Gastrocnemius medialis (tissue), 4 donors: ENCODE results near the gene STOML3.

ENCODE experiments used
- POLR2A ChIP-seq, 2 donors: fragments of 450-650 bp; IDR thresholded peaks; one replicate each; pipeline ENCODE4 v1.6.1; 2017; ENCODE audit warnings: antibody characterized with exemption in 2 of 2, mild to moderate bottlenecking in 2 of 2, moderate library complexity in 2 of 2
- TF ChIP-seq, protein P1 (sequence below), 5 experiments: fragments of 450-650 bp in 3 of 5; fragments of 200-600 bp in 2 of 5; sonication (generic) in 2 of 5; IDR thresholded peaks in 4 of 5; conservative IDR thresholded peaks in 1 of 5; 1 replicate in 4 of 5; 2 replicates in 1 of 5; pipeline ENCODE4 v1.5.1; 2016 to 2019; ENCODE audit warnings: antibody characterized with exemption in 5 of 5, mild to moderate bottlenecking in 3 of 5, moderate library complexity in 3 of 5

DNA sequence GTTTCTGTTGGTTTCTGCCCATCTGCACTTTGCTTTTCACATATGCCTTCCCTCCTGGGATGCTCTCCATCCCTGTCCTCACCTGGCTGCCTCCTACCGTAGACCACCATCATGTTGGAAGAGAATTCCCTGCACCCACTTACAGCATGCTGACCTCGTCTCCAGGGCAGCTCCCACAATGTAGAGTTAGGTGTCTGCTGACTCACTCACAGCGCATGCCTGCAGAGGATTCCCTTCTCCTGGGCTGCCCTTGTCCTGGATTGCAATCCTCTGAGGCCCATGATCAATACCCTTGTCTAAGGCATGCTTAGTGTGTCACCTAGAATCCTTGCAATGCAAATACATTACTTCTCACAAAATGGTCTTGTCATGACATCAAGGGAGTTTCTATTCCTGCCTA is 43.6 kb downstream of the STOML3 start:
- TF ChIP-seq, protein P1, sequence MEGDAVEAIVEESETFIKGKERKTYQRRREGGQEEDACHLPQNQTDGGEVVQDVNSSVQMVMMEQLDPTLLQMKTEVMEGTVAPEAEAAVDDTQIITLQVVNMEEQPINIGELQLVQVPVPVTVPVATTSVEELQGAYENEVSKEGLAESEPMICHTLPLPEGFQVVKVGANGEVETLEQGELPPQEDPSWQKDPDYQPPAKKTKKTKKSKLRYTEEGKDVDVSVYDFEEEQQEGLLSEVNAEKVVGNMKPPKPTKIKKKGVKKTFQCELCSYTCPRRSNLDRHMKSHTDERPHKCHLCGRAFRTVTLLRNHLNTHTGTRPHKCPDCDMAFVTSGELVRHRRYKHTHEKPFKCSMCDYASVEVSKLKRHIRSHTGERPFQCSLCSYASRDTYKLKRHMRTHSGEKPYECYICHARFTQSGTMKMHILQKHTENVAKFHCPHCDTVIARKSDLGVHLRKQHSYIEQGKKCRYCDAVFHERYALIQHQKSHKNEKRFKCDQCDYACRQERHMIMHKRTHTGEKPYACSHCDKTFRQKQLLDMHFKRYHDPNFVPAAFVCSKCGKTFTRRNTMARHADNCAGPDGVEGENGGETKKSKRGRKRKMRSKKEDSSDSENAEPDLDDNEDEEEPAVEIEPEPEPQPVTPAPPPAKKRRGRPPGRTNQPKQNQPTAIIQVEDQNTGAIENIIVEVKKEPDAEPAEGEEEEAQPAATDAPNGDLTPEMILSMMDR (IDR thresholded peaks at IDR 0.05 in 4 of 5, conservative IDR thresholded peaks at IDR 0.05 in 1 of 5) = no peak
- TF ChIP-seq POLR2A (IDR thresholded peaks at IDR 0.05) = no peak
